ENCODE measurements around the gene ZNF568.

DNA sequence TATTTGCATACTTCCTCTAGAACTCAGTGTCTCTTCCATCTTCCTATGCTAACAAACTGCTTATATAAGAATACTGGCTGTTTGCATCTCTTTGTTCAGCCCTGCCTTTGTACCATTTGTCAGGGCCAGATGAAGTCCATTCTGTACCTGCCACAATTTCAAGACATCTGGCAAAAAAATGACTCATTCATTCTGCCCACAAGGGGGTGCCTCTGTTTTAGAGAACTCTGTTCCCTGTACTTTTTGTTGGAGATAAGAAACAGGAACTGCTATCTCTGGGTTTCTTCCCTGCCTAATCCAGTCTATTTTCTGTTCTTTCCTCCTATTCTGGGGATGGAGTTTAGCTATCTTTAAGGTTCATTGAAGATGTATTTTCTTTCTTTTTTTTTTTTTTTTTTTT, 23.0 kb downstream of the ZNF568 start:
- TF ChIP-seq, protein P1, sequence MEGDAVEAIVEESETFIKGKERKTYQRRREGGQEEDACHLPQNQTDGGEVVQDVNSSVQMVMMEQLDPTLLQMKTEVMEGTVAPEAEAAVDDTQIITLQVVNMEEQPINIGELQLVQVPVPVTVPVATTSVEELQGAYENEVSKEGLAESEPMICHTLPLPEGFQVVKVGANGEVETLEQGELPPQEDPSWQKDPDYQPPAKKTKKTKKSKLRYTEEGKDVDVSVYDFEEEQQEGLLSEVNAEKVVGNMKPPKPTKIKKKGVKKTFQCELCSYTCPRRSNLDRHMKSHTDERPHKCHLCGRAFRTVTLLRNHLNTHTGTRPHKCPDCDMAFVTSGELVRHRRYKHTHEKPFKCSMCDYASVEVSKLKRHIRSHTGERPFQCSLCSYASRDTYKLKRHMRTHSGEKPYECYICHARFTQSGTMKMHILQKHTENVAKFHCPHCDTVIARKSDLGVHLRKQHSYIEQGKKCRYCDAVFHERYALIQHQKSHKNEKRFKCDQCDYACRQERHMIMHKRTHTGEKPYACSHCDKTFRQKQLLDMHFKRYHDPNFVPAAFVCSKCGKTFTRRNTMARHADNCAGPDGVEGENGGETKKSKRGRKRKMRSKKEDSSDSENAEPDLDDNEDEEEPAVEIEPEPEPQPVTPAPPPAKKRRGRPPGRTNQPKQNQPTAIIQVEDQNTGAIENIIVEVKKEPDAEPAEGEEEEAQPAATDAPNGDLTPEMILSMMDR (IDR thresholded peaks at IDR 0.05; ENCODE audit: borderline replicate concordance, extremely low read depth, low read length, poor library complexity, severe bottlenecking): peak; percentile 44
- TF ChIP-seq EZH2 (IDR thresholded peaks at IDR 0.05; ENCODE audit: borderline replicate concordance, low read depth, low read length, severe bottlenecking): no peak
